CD4-positive, alpha-beta T cell (primary cell): ENCODE measurements around the gene RAB9A. TPM values are rescaled to one million over a fixed set of nuclear protein-coding genes. Genes with fewer than 3 reads are reported as not detected.
"Not testable (repeated sequence)": the region's sequence is repeated elsewhere in the genome, so short reads cannot be mapped to it uniquely, and the experiment has no call there.

Experiments
- ATAC-seq: fragments of 200-7000 bp; cut with Tn5 transposase; one replicate; pipeline ENCODE4 v1.10.0; 2022; ENCODE audit warnings: mild to moderate bottlenecking; ENCODE audit not compliant: poor library complexity
- CTCF ChIA-PET: fragments of 350-600 bp; sonication (Branson Sonifier 250); formaldehyde crosslinking; loops from one replicate; lab custom pipeline; 2021; ENCODE audit warnings: antibody characterized with exemption, inconsistent platforms; lab: Charles Lee
- POLR2A ChIA-PET: fragments of 350-600 bp; sonication (Branson Sonifier 250); formaldehyde crosslinking; loops from one replicate; lab custom pipeline; 2021; ENCODE audit warnings: antibody characterized with exemption, inconsistent platforms; lab: Charles Lee
- DNase-seq, 14 experiments: peaks; one replicate each; pipeline ENCODE4 v3.0.0-alpha.2; 2013 to 2020; ENCODE audit warnings: mixed read lengths in 2 of 14
- H3K27ac ChIP-seq, 2 donors: one replicate each; pipeline versions ENCODE4 v1.5.1 to v1.7.0; 2013; ENCODE audit warnings: low read length in 2 of 2, low read depth in 1 of 2, mild to moderate bottlenecking in 1 of 2
- H3K27me3 ChIP-seq, 2 experiments: 1 replicate in 1 of 2; 2 replicates in 1 of 2; pipeline versions ENCODE4 v1.6.1 to v1.7.0; 2013; ENCODE audit warnings: low read length in 2 of 2, control low read depth in 1 of 2, mild to moderate bottlenecking in 1 of 2, moderate library complexity in 1 of 2; ENCODE audit not compliant: insufficient read depth in 2 of 2, control insufficient read depth in 1 of 2
- H3K36me3 ChIP-seq: one replicate; pipeline ENCODE4 v1.6.1; 2013; ENCODE audit warnings: low read length, control low read depth; ENCODE audit not compliant: insufficient read depth
- H3K4me1 ChIP-seq: one replicate; pipeline ENCODE4 v1.6.1; 2013; ENCODE audit warnings: low read length, control low read depth; ENCODE audit not compliant: insufficient read depth
- H3K4me3 ChIP-seq: one replicate; pipeline ENCODE4 v1.5.1; 2013; ENCODE audit warnings: mild to moderate bottlenecking, low read length, moderate library complexity
- H3K9me3 ChIP-seq, 2 experiments: 1 replicate in 1 of 2; 2 replicates in 1 of 2; pipeline versions ENCODE4 v1.6.1 to v1.7.0; 2013; ENCODE audit warnings: low read length in 2 of 2, mild to moderate bottlenecking in 2 of 2, control low read depth in 1 of 2, moderate library complexity in 1 of 2; ENCODE audit not compliant: control insufficient read depth in 1 of 2, insufficient read depth in 1 of 2
- H3K27ac Mint-ChIP-seq: one replicate; pipeline ENCODE4 v1.8.0; 2020; ENCODE audit warnings: mixed read lengths
- H3K27me3 Mint-ChIP-seq: one replicate; pipeline ENCODE4 v1.8.0; 2021; ENCODE audit warnings: mixed read lengths
- H3K36me3 Mint-ChIP-seq: one replicate; pipeline ENCODE4 v1.8.0; 2021; ENCODE audit warnings: low read depth, mixed read lengths
- H3K4me1 Mint-ChIP-seq: one replicate; pipeline ENCODE4 v1.8.0; 2021; ENCODE audit warnings: low read depth, mixed read lengths
- H3K4me3 Mint-ChIP-seq: one replicate; pipeline ENCODE4 v1.8.0; 2020; ENCODE audit warnings: mild to moderate bottlenecking, mixed read lengths
- H3K9me3 Mint-ChIP-seq: one replicate; pipeline ENCODE4 v1.8.0; 2020; ENCODE audit warnings: mixed read lengths
- intact Hi-C, 2 experiments: fragments of 100-400 bp; cut with DNase I in 1 of 2; cut with micrococcal nuclease in 1 of 2; formaldehyde crosslinking; loops; one replicate each; pipeline versions ENCODE4 v1.15.1 to v1.9.0; 2023 to 2025; cut with DNase I, micrococcal nuclease
- total RNA-seq, 174 experiments: library from RNA in 2 of 174; stranded (reverse) in 2 of 174; gene quantifications; one replicate each; pipeline ENCODE4 v1.2.3 and lab custom pipeline; 2021 to 2026
- TF ChIP-seq, protein P1 (sequence below): fragments of 200-600 bp; IDR thresholded peaks from one replicate; pipeline ENCODE4 v1.8.0; 2022; ENCODE audit warnings: antibody characterized with exemption, mild to moderate bottlenecking

Gene RAB9A
- total RNA-seq, 2 experiments from 2014 or later = 21.4 to 25.2 TPM

DNA sequence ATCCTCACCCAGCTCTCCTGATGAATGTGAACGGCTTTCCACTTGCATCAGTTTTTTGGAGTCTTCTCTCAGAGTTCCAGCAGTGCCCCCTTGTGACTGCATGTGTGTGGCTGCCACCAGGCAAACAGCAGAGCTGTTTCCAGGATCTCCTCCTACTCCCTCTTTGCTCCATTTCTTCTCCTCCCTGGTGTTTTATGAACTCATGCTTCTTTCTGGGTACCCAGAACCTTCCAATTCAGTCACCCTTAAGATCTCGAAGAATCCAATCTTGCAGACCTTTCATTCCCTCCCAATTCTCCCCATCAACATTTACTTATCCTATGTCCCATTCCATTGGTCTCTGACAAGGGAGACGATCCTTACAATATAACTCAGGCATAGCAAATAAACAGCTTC lies 42.8 kb upstream of the RAB9A start:
- Histone ChIP-seq H3K36me3 (no peaks in the 10 kb centered on the region), H3K9me3 (no peaks in the 10 kb centered on the region), H3K27ac (no peak overlapping the region), H3K27me3 (no peaks in the 10 kb centered on the region), H3K4me1 (no peaks in the 10 kb centered on the region), H3K4me3 (no peak overlapping the region)
- TF ChIP-seq, protein P1, sequence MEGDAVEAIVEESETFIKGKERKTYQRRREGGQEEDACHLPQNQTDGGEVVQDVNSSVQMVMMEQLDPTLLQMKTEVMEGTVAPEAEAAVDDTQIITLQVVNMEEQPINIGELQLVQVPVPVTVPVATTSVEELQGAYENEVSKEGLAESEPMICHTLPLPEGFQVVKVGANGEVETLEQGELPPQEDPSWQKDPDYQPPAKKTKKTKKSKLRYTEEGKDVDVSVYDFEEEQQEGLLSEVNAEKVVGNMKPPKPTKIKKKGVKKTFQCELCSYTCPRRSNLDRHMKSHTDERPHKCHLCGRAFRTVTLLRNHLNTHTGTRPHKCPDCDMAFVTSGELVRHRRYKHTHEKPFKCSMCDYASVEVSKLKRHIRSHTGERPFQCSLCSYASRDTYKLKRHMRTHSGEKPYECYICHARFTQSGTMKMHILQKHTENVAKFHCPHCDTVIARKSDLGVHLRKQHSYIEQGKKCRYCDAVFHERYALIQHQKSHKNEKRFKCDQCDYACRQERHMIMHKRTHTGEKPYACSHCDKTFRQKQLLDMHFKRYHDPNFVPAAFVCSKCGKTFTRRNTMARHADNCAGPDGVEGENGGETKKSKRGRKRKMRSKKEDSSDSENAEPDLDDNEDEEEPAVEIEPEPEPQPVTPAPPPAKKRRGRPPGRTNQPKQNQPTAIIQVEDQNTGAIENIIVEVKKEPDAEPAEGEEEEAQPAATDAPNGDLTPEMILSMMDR = no peak
- CTCF ChIA-PET = interaction anchor here (1.0 to 1.1 kb wide), 2 partner anchors 697 to 831 kb away, joined by 3 read pairs; no protein-coding TSS in a partner anchor
- intact Hi-C loops = loop anchor here in 1 of 2 experiments (5.0 to 10.0 kb wide), 2 partner anchors 699 to 831 kb away; no protein-coding TSS in a partner anchor
- peak in 11 of 14 experiments; percentile 2 to 52 (median 19) for DNase-seq
- Mint-ChIP-seq H3K4me3 (no peak overlapping the region), H3K27me3 (no peaks in the 10 kb centered on the region), H3K36me3 (no peaks in the 10 kb centered on the region), H3K9me3 (no peaks in the 10 kb centered on the region), H3K27ac (no peak overlapping the region), H3K4me1 (peaks cover 11% of the 10 kb centered on the region)
- no peak for ATAC-seq
- POLR2A ChIA-PET = no interaction called here

DNA sequence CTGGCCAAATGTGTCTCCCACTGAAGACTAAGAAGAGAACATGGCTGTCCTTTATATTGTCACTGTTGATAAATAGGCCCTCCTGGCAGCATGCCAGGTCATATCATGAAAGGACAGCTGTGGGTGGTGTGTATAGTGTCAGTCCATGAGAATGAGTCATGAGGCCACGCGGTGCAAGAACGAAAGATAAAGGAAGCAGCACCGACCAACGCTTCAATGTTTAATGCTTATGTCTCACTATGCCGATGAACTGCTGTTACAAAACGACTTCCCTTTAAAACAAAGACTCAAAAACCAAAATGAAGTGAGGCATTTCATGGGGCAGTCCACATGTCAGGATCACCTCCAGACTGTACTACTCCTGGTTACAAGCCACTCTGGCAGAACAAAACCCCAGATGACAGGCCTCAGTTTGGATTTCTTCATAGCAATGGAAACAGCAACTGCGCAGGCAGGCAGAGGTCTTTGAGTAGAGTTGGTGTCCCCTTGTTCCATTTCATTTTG lies 41.2 kb upstream of the RAB9A start:
- H3K36me3 ChIP-seq = no peaks in the 10 kb centered on the region
- ATAC-seq (peak; percentile 71), DNase-seq (peak; percentile 9 to 78 (median 46))
- H3K4me3 Mint-ChIP-seq = no peak overlapping the region
- TF ChIP-seq, protein P1 = no peak
- peaks cover 6% of the 10 kb centered on the region for H3K4me1 ChIP-seq
- no peaks in the 10 kb centered on the region for H3K27me3 Mint-ChIP-seq
- H3K9me3 Mint-ChIP-seq = no peaks in the 10 kb centered on the region
- no peaks in the 10 kb centered on the region for H3K36me3 Mint-ChIP-seq
- peak overlapping the region; percentile 67 for H3K27ac Mint-ChIP-seq
- CTCF ChIA-PET = no interaction called here
- H3K27me3 ChIP-seq = no peaks in the 10 kb centered on the region
- H3K4me3 ChIP-seq = no peak overlapping the region
- H3K27ac ChIP-seq = no peak overlapping the region
- intact Hi-C loops = loop anchor here in 1 of 2 experiments (2.0 to 10.0 kb wide), 3 partner anchors 141 to 833 kb away; no protein-coding TSS in a partner anchor
- peaks cover 12% of the 10 kb centered on the region for H3K4me1 Mint-ChIP-seq
- POLR2A ChIA-PET = no interaction called here
- H3K9me3 ChIP-seq = no peaks in the 10 kb centered on the region

DNA sequence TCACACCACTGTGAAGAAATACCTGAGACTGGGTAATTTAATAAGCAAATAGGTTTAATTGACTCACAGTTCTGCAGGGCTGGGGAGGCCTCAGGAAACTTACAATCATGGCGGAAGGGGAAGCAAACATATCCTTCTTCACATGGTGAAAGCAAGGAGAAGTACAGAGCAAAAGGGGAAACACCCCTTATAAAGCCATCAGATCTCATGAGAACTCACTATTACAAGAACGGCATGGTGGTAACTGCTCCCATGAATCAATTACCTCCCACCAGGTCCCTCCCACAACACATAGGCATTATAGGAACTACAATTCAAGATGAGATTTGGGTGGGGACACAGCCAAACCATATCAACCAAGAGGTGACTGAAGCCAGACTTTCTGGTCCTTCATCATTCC lies 40.6 kb upstream of the RAB9A start:
- H3K36me3 ChIP-seq, H3K27me3 ChIP-seq, POLR2A ChIA-PET, CTCF ChIA-PET, ATAC-seq, H3K27me3 Mint-ChIP-seq, H3K4me3 Mint-ChIP-seq, H3K36me3 Mint-ChIP-seq, H3K9me3 Mint-ChIP-seq, H3K27ac ChIP-seq, H3K4me3 ChIP-seq, H3K9me3 ChIP-seq, H3K4me1 ChIP-seq: not testable (repeated sequence)
- peak in 1 of 14 experiments; percentile 24 for DNase-seq
- Mint-ChIP-seq H3K27ac (peak overlapping the region; percentile 67), H3K4me1 (peaks cover 14% of the 10 kb centered on the region)
- intact Hi-C loops = loop anchor here in 1 of 2 experiments (2.0 to 10.0 kb wide), 3 partner anchors 142 to 834 kb away; no protein-coding TSS in a partner anchor
